Measurements from ENCODE around the gene SMIM5. TPM values are rescaled to one million over a fixed set of nuclear protein-coding genes. Genes with fewer than 3 reads are reported as not detected.
A peak's percentile ranks its signal among the peaks of the same experiment; 100 is the strongest.

The SMIM5 gene
- polyA plus RNA-seq, 3 donors, result 0.15 to 3.3 (median 0.43) TPM

- Histone ChIP-seq H3K4me1 (ENCODE audit: control insufficient read depth in 1 of 2, insufficient read depth in 2 of 2, low read length in 2 of 2) (no peaks in the 10 kb centered on the region), H3K9me3 (replicated peaks in 1 of 2; ENCODE audit: control insufficient read depth in 1 of 2, insufficient read depth in 1 of 2, low read length in 2 of 2) (no peaks in the 10 kb centered on the region), H4K20me1 (ENCODE audit: insufficient read depth, low read length) (peaks cover 9% of the 10 kb centered on the region), H3K27me3 (ENCODE audit: control insufficient read depth in 2 of 2, insufficient read depth in 2 of 2, low read length in 2 of 2) (no peaks in the 10 kb centered on the region), H3K27ac (ENCODE audit: low read depth in 1 of 2, low read length in 2 of 2) (no peak overlapping the region), H3K4me3 (replicated peaks in 1 of 3; ENCODE audit: low read depth in 2 of 3, low read length in 3 of 3) (no peak overlapping the region), H3K9ac (ENCODE audit: insufficient read depth, low read length, poor library complexity, severe bottlenecking) (no peak overlapping the region), H3K79me2 (ENCODE audit: insufficient read depth, low read length) (no peaks in the 10 kb centered on the region), H3K36me3 (replicated peaks in 1 of 2; ENCODE audit: control insufficient read depth in 1 of 2, insufficient read depth in 2 of 2, low read length in 2 of 2) (peaks cover 24 to 32% of the 10 kb centered on the region in 2 donors), H3K4me2 (replicated peaks; ENCODE audit: extremely low read depth, low read length, poor library complexity, severe bottlenecking) (no peak overlapping the region), H2AFZ (ENCODE audit: insufficient read depth, low read depth, low read length, poor library complexity, severe bottlenecking) (no peak overlapping the region)
- Mint-ChIP-seq H3K4me1 (peaks cover 4% of the 10 kb centered on the region), H3K27me3 (ENCODE audit: low read depth in 3 of 3) (peaks cover 0 to 2% (median 0%) of the 10 kb centered on the region in 3 donors), H3K4me3 (no peak overlapping the region), H3K36me3 (peaks cover 18 to 43% of the 10 kb centered on the region in 2 donors), H3K27ac (no peak overlapping the region), H3K9me3 (no peaks in the 10 kb centered on the region)
- 89% methylated on average over 14 of the region's 16 CpGs for WGBS (ENCODE audit: insufficient coverage)
- TF ChIP-seq, protein P1, sequence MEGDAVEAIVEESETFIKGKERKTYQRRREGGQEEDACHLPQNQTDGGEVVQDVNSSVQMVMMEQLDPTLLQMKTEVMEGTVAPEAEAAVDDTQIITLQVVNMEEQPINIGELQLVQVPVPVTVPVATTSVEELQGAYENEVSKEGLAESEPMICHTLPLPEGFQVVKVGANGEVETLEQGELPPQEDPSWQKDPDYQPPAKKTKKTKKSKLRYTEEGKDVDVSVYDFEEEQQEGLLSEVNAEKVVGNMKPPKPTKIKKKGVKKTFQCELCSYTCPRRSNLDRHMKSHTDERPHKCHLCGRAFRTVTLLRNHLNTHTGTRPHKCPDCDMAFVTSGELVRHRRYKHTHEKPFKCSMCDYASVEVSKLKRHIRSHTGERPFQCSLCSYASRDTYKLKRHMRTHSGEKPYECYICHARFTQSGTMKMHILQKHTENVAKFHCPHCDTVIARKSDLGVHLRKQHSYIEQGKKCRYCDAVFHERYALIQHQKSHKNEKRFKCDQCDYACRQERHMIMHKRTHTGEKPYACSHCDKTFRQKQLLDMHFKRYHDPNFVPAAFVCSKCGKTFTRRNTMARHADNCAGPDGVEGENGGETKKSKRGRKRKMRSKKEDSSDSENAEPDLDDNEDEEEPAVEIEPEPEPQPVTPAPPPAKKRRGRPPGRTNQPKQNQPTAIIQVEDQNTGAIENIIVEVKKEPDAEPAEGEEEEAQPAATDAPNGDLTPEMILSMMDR (IDR thresholded peaks at IDR 0.05), result no peak
- DNase-seq, result no peak
- intact Hi-C loops (cut with micrococcal nuclease), result no loop called here
Observed at GRCh38 chr17:75605790-75606189, 27.4 kb upstream of the SMIM5 start.

GRCh38 chr17:75607086-75607485 lies 26.1 kb upstream of the SMIM5 start:
- TF ChIP-seq, protein P1 (IDR thresholded peaks at IDR 0.05), result no peak
- H3K27ac ChIP-seq (ENCODE audit: low read depth in 1 of 2, low read length in 2 of 2), result no peak overlapping the region
- no peaks in the 10 kb centered on the region for H3K27me3 ChIP-seq (ENCODE audit: control insufficient read depth in 2 of 2, insufficient read depth in 2 of 2, low read length in 2 of 2)
- no peaks in the 10 kb centered on the region for H3K79me2 ChIP-seq (ENCODE audit: insufficient read depth, low read length)
- no peak overlapping the region for H2AFZ ChIP-seq (ENCODE audit: insufficient read depth, low read depth, low read length, poor library complexity, severe bottlenecking)
- H4K20me1 ChIP-seq (ENCODE audit: insufficient read depth, low read length), result no peaks in the 10 kb centered on the region
- Mint-ChIP-seq H3K9me3 (no peaks in the 10 kb centered on the region), H3K4me1 (peaks cover 4% of the 10 kb centered on the region), H3K4me3 (no peak overlapping the region), H3K27me3 (ENCODE audit: low read depth in 3 of 3) (peaks cover 0 to 2% (median 0%) of the 10 kb centered on the region in 3 donors), H3K36me3 (peaks cover 25 to 45% of the 10 kb centered on the region in 2 donors), H3K27ac (peak overlapping the region in 1 of 7 donors; percentile 30)
- WGBS (ENCODE audit: insufficient coverage), result 89% methylated on average over 4 of the region's 5 CpGs
- DNase-seq, result no peak
- H3K4me3 ChIP-seq (replicated peaks in 1 of 3; ENCODE audit: low read depth in 2 of 3, low read length in 3 of 3), result no peak overlapping the region
- peaks cover 31 to 34% of the 10 kb centered on the region in 2 donors for H3K36me3 ChIP-seq (replicated peaks in 1 of 2; ENCODE audit: control insufficient read depth in 1 of 2, insufficient read depth in 2 of 2, low read length in 2 of 2)
- H3K4me1 ChIP-seq (ENCODE audit: control insufficient read depth in 1 of 2, insufficient read depth in 2 of 2, low read length in 2 of 2), result no peaks in the 10 kb centered on the region
- no peak overlapping the region for H3K9ac ChIP-seq (ENCODE audit: insufficient read depth, low read length, poor library complexity, severe bottlenecking)
- no peaks in the 10 kb centered on the region for H3K9me3 ChIP-seq (replicated peaks in 1 of 2; ENCODE audit: control insufficient read depth in 1 of 2, insufficient read depth in 1 of 2, low read length in 2 of 2)
- intact Hi-C loops (cut with micrococcal nuclease), result no loop called here
- H3K4me2 ChIP-seq (replicated peaks; ENCODE audit: extremely low read depth, low read length, poor library complexity, severe bottlenecking), result no peak overlapping the region

Data from CD14-positive monocyte (primary cell).